NCI-H774 (cell line): ENCODE measurements around the gene EFCAB14.
A peak's percentile ranks its signal among the peaks of the same experiment; 100 is the strongest.
"Not testable (repeated sequence)": the region's sequence is repeated elsewhere in the genome, so short reads cannot be mapped to it uniquely, and the experiment has no call there.

Experiments
- DNase-seq: peaks from one replicate; lab custom pipeline; 2025; lab: John Stamatoyannopoulos, UW

The EFCAB14 gene

GRCh38 chr1:46723901-46724300 is 5.0 kb upstream of the EFCAB14 start:
- DNase-seq = no peak

- no peak for DNase-seq
Observed at GRCh38 chr1:46721686-46722205, 2.8 kb upstream of the EFCAB14 start.

GRCh38 chr1:46721204-46721603 is 2.3 kb upstream of the EFCAB14 start:
- no peak for DNase-seq

- DNase-seq = not testable (repeated sequence)
Observed at GRCh38 chr1:46720319-46720718, 1.4 kb upstream of the EFCAB14 start.

GRCh38 chr1:46719689-46720088 is 775 bp upstream of the EFCAB14 start:
- peak; percentile 35 for DNase-seq

- DNase-seq = no peak
Observed at GRCh38 chr1:46718340-46718726, 581 bp downstream of the EFCAB14 start.

- DNase-seq = no peak
Observed at GRCh38 chr1:46717654-46718053, 1.3 kb downstream of the EFCAB14 start.

GRCh38 chr1:46714976-46715375 is 3.9 kb downstream of the EFCAB14 start:
- DNase-seq = no peak

- no peak for DNase-seq
Observed at GRCh38 chr1:46708121-46708520, 10.8 kb downstream of the EFCAB14 start.

GRCh38 chr1:46705408-46705807 is 13.5 kb downstream of the EFCAB14 start:
- DNase-seq = no peak

- no peak for DNase-seq
Observed at GRCh38 chr1:46703927-46704641, 14.8 kb downstream of the EFCAB14 start.

GRCh38 chr1:46699666-46700065 is 19.2 kb downstream of the EFCAB14 start:
- DNase-seq = no peak

GRCh38 chr1:46697053-46697452 is 21.9 kb downstream of the EFCAB14 start:
- DNase-seq = no peak

- DNase-seq = not testable (repeated sequence)
Observed at GRCh38 chr1:46694676-46695075, 24.2 kb downstream of the EFCAB14 start.

- DNase-seq = no peak
Observed at GRCh38 chr1:46692811-46693770, 25.8 kb downstream of the EFCAB14 start.

GRCh38 chr1:46691997-46692790 is 26.7 kb downstream of the EFCAB14 start:
- no peak for DNase-seq

- no peak for DNase-seq
Observed at GRCh38 chr1:46690931-46691421, 27.9 kb downstream of the EFCAB14 start.

GRCh38 chr1:46689897-46690296 is 29.0 kb downstream of the EFCAB14 start:
- no peak for DNase-seq

- DNase-seq = no peak
Observed at GRCh38 chr1:46689356-46689755, 29.6 kb downstream of the EFCAB14 start.

- DNase-seq = no peak
Observed at GRCh38 chr1:46687921-46688509, 30.9 kb downstream of the EFCAB14 start.

GRCh38 chr1:46687093-46687659 is 31.7 kb downstream of the EFCAB14 start:
- no peak for DNase-seq
